DND-41 (cell line): ENCODE results near the gene CFAP92.

Experiments
- ATAC-seq: fragments of 200-7000 bp; cut with Tn5 transposase; 3 replicates; pipeline ENCODE4 v1.9.1; 2021; ENCODE audit warnings: low read depth; ENCODE audit not compliant: insufficient read depth
- DNase-seq: peaks from one replicate; pipeline ENCODE4 v3.0.0-alpha.2; 2020
- H2AFZ ChIP-seq: 2 replicates; pipeline ENCODE4 v1.6.0; 2012; ENCODE audit warnings: low read depth, low read length
- H3K27ac ChIP-seq: 2 replicates; pipeline ENCODE4 v1.5.1; 2012; ENCODE audit warnings: low read length, inconsistent platforms
- H3K27me3 ChIP-seq: fragments of 200-600 bp; sonication (generic); 2 replicates; pipeline ENCODE4 v1.6.0; 2012; ENCODE audit warnings: low read length, mild to moderate bottlenecking, inconsistent platforms; ENCODE audit not compliant: insufficient read depth, poor library complexity
- H3K36me3 ChIP-seq: 2 replicates; pipeline ENCODE4 v1.5.1; 2012; ENCODE audit warnings: low read length, inconsistent platforms; ENCODE audit not compliant: insufficient read depth
- H3K4me1 ChIP-seq: 2 replicates; pipeline ENCODE4 v1.5.1; 2012; ENCODE audit warnings: mild to moderate bottlenecking, low read length; ENCODE audit not compliant: insufficient read depth
- H3K4me2 ChIP-seq: 2 replicates; pipeline ENCODE4 v1.6.0; 2012; ENCODE audit warnings: mild to moderate bottlenecking, moderate library complexity, low read length, inconsistent platforms; ENCODE audit not compliant: insufficient read depth
- H3K4me3 ChIP-seq, 2 experiments: fragments of 200-600 bp in 1 of 2; shearing (Covaris generic) in 1 of 2; 2 replicates each; pipeline ENCODE4 v1.5.1; 2012 to 2016; ENCODE audit warnings: inconsistent platforms in 2 of 2, low read length in 2 of 2, mild to moderate bottlenecking in 2 of 2, low read depth in 1 of 2, moderate library complexity in 1 of 2
- H3K79me2 ChIP-seq: 2 replicates; pipeline ENCODE4 v1.6.0; 2012; ENCODE audit warnings: low read length, inconsistent platforms; ENCODE audit not compliant: insufficient read depth
- H3K9ac ChIP-seq: 2 replicates; pipeline ENCODE4 v1.6.0; 2012; ENCODE audit warnings: low read depth, mild to moderate bottlenecking, inconsistent platforms, low read length, moderate library complexity
- H3K9me3 ChIP-seq: 2 replicates; pipeline ENCODE4 v1.5.1; 2012; ENCODE audit warnings: low read length, moderate library complexity, mild to moderate bottlenecking, inconsistent platforms; ENCODE audit not compliant: insufficient read depth, severe bottlenecking
- H4K20me1 ChIP-seq: 2 replicates; pipeline ENCODE4 v1.6.0; 2012; ENCODE audit warnings: low read length; ENCODE audit not compliant: insufficient read depth
- CTCF ChIP-seq: IDR thresholded peaks from 2 replicates; pipeline ENCODE4 v1.5.1; 2012; ENCODE audit warnings: borderline replicate concordance, low read length, moderate library complexity, mild to moderate bottlenecking; ENCODE audit not compliant: poor library complexity, severe bottlenecking; ENCODE audit errors: extremely low read depth
- EZH2 ChIP-seq: IDR thresholded peaks from 3 replicates; pipeline ENCODE4 v1.6.1; 2012; ENCODE audit warnings: borderline replicate concordance, low read depth, mild to moderate bottlenecking, moderate library complexity, low read length, inconsistent platforms; ENCODE audit not compliant: severe bottlenecking

Gene CFAP92

GRCh38 chr3:128863560-128863959 lies 130.3 kb downstream of the CFAP92 start:
- DNase-seq (no peak), ATAC-seq (peak; percentile 27; the same call in 1 of the 3 replicates)
- Histone ChIP-seq H3K27me3 (no peaks in the 10 kb centered on the region), H2AFZ (no peak overlapping the region), H3K9ac (no peak overlapping the region), H3K9me3 (peaks cover 26% of the 10 kb centered on the region), H3K4me1 (no peaks in the 10 kb centered on the region), H3K36me3 (peaks cover 5% of the 10 kb centered on the region; the same call in 1 of the 2 replicates), H3K4me2 (no peak overlapping the region), H3K27ac (no peak overlapping the region), H3K79me2 (no peaks in the 10 kb centered on the region), H3K4me3 (no peak overlapping the region), H4K20me1 (no peaks in the 10 kb centered on the region)
- peak; percentile 31 for TF ChIP-seq CTCF
- no peak for TF ChIP-seq EZH2

GRCh38 chr3:128861491-128861890 lies 132.4 kb downstream of the CFAP92 start:
- no peak overlapping the region for H3K9ac ChIP-seq
- peaks cover 5% of the 10 kb centered on the region; the same call in 1 of the 2 replicates for H3K36me3 ChIP-seq
- no peaks in the 10 kb centered on the region for H3K4me1 ChIP-seq
- H3K79me2 ChIP-seq = no peaks in the 10 kb centered on the region
- H3K4me2 ChIP-seq = no peak overlapping the region
- TF ChIP-seq CTCF = no peak
- no peak for TF ChIP-seq EZH2
- no peak overlapping the region for H3K4me3 ChIP-seq
- H4K20me1 ChIP-seq = no peaks in the 10 kb centered on the region
- H3K9me3 ChIP-seq = peaks cover 38% of the 10 kb centered on the region
- ATAC-seq (no peak), DNase-seq (no peak)
- no peaks in the 10 kb centered on the region for H3K27me3 ChIP-seq
- no peak overlapping the region for H2AFZ ChIP-seq
- H3K27ac ChIP-seq = no peak overlapping the region
